Tibial nerve (tissue), 4 donors: ENCODE data around the gene MEAF6.

ENCODE experiments used
- CTCF ChIP-seq, 5 experiments: fragments of 200-600 bp in 3 of 5; fragments of 450-650 bp in 2 of 5; sonication (generic) in 3 of 5; IDR thresholded peaks; one replicate each; pipeline ENCODE4 v1.5.1; 2016 to 2019; ENCODE audit warnings: antibody characterized with exemption in 5 of 5, mild to moderate bottlenecking in 3 of 5, moderate library complexity in 2 of 5
- EP300 ChIP-seq, 2 donors: sonication (generic); formaldehyde crosslinking; IDR thresholded peaks; one replicate each; pipeline ENCODE4 v1.6.1; 2017; ENCODE audit warnings: antibody characterized with exemption in 2 of 2, mild to moderate bottlenecking in 1 of 2
- POLR2A ChIP-seq, 2 donors: fragments of 450-650 bp; IDR thresholded peaks; one replicate each; pipeline ENCODE4 v1.6.1; 2017; ENCODE audit warnings: antibody characterized with exemption in 2 of 2, mild to moderate bottlenecking in 2 of 2, moderate library complexity in 2 of 2

GRCh38 chr1:37506740-37507139 lies 7.8 kb downstream of the MEAF6 start:
- TF ChIP-seq CTCF (IDR thresholded peaks at IDR 0.05), result no peak
- no peak for TF ChIP-seq POLR2A (IDR thresholded peaks at IDR 0.05)
- TF ChIP-seq EP300 (IDR thresholded peaks at IDR 0.05), result no peak
